NK-92 (cell line): ENCODE measurements around the gene NOL4L.

Experiments
- DNase-seq: peaks from one replicate; lab custom pipeline; 2025; ENCODE audit not compliant: unreplicated experiment; lab: John Stamatoyannopoulos, UW

Gene NOL4L

DNA sequence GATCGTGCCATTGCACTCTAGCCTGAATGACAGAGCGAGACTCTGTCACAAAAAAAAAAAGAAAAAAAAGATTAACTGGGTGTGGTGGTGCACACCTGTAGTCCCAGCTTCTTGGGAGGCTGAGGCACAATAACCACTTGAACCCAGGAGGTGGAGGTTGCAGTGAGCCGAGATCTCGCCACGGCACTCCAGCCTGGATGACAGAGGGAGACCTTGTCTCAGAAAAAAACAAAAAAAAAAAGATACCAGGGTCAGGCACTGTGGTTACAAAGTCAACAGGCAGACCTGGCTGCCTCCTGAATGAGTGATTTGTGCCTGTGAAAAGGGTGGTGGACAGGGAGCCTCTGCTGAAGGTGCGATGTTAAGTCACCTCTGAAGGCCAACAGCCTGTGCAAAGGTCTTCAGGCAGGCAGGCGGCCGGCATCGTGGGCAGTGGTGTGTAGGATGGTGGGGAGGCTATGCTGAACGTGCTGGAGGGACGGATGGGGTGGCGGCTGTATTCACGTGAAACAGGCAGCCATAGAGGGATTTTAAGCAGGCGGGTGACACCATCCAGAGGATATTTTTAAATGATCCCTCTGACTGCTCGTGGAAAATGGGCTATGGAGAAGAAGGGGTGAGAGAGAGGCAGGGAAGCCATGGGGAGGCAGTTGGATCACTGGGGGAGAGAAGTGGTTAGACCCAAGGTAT, 41.4 kb downstream of the NOL4L start:
- DNase-seq: no peak

DNA sequence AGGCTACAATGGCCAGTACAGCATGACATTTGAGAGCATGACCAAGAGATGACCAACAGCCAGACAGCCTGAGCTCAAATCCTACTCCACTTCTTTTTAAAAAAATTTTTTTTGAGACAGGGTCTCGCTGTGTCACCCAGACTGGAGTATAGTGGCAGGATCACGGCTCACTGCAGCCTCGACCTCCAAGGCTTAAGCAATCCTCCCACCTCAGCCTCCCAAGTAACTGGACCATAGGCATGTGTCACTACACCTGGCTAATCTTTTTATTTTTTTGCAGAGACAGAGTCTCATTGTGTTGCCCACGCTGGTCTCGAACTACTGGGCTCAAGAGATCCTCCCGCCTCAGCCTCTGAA, 42.9 kb downstream of the NOL4L start:
- DNase-seq: no peak

DNA sequence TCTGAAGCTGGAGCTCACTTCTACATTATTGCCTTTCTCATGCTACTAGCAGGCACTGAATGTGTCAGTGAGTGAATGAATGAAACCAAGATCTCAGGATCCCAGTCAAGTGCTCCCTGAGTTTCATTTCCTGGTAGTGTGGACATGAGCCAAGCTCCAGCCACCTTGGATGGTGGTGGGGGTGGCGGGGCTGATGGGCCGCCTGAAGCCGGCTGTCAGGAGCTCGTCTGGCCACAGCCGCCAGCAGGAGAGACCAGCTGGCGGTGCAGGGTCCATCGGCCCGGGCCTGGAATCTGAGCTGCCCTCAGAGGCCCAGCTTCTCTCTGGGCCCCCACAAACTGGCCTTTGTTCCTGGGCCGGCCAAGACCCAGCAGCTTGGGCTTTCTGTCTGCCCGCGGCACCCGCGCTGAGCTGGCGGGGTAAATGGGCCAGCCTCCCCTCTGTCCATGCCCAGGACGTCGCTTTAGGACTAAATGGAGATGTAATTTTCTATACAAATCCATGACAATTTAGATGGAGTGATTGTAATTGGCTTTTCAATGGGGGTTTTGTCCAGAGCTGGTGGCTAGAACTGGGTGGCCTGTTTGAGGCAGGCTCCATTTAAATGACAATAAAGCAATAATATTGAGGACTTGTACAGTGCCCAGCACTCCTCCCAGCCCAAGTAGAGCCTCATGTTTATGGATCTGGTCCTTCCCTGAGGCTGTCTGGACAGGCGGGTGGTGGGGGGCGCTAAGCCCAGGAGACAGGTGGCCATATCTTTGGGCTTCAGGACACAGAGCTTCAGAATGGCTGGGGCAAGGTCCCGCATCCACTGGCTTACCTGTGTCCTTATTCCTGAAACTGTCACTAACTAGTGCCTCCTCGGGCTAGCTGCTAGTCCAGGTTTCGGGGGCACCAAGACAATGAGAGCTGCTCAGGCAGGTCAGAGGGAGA, 43.5 kb downstream of the NOL4L start:
- DNase-seq: no peak

DNA sequence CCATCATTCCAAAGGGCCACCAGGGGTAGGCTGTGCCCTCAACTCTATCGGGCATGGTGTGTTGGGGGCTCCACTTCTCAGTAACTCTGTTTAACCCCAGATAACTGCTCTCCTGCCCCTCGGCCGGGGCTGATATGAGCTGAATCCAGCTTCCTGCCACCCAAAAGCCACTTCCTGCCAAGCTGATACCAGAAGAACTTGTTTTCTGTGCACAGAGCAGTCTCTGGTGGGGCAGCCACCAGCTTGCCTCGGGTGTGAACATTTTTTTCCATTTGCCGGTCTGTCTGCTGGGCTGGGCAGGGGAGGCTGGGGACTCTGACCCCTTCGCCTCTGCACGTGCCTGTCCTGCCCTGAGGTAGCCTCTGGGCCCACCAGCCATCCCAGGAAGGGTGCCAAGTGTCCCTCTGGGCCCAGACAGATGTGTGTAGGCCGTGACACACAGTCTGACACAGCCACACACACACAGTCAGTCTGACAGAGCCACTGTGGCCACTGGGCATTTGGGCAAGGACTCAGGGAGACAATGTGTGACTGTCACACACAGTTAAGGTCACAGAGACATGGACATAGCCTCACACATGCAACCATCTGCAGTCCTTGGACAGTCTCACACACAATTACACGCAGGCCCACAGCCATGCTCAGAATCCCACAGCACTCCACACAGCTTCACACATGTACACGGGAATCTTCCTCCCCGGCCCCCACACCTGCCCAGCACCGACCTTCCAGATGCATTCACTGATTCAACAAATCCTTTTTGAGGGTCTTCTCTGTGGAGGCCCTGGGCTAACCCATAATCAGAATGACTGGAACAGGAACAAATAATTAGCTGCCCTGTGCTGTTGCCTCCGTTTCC, 45.1 kb downstream of the NOL4L start:
- DNase-seq: no peak

DNA sequence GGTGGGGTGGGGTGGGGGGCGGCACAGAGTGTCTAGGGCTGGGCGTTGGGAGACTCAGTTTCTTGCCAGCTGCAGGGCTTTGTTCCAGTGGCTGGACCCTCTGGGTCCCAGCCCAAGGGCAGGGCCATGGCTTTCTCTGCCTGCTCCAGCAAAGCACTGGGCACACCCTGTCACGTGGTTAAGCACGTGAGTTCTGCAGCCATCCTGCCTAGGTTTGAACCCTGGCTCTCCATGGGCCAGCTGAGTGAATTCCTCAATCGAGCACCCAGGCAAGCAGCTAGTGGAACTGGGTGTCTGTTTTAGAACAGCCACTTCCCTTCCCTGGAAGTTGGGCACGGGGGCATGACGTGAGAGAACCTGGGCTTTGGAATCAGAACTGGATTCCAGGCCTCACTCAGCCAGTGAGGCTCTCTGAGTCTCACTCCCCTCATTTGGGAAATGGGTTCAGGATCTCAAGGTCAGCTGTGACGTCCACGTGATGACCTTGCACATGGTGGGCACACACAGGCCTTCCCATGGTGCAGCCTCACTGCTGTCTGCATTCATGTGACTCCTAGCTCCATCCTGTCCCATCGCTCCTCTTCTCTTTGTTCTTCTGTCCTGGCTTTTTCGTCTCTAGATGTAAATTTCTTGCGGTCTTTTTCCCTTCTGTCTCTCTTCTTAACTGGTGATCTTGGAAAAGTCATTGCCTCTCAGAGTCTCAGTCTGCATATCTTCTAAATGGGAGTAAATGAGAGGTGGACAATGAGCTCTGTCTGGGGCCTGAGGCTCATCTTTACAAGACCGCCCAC, 45.9 kb downstream of the NOL4L start:
- DNase-seq: no peak

DNA sequence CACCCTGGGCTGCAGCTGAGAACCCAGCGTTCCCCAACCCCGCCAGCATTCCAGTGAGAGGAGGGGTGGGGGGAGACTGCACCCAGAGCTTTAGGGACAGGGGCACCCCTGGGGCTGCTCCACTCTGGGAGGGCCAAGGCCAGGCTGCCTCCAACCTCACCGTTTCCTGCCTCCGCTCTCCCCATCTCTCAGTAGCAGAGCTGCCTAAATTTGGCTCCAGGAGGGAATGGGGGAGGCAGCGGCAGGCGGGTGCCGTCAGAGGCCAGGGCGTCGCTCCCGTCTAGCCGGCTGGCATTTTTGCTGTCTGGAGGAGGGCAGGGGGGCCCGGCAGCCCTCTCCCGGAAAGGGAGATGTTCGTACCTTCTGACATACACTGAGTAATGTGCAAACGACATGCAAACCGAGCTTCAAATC, 46.6 kb downstream of the NOL4L start:
- no peak for DNase-seq

DNA sequence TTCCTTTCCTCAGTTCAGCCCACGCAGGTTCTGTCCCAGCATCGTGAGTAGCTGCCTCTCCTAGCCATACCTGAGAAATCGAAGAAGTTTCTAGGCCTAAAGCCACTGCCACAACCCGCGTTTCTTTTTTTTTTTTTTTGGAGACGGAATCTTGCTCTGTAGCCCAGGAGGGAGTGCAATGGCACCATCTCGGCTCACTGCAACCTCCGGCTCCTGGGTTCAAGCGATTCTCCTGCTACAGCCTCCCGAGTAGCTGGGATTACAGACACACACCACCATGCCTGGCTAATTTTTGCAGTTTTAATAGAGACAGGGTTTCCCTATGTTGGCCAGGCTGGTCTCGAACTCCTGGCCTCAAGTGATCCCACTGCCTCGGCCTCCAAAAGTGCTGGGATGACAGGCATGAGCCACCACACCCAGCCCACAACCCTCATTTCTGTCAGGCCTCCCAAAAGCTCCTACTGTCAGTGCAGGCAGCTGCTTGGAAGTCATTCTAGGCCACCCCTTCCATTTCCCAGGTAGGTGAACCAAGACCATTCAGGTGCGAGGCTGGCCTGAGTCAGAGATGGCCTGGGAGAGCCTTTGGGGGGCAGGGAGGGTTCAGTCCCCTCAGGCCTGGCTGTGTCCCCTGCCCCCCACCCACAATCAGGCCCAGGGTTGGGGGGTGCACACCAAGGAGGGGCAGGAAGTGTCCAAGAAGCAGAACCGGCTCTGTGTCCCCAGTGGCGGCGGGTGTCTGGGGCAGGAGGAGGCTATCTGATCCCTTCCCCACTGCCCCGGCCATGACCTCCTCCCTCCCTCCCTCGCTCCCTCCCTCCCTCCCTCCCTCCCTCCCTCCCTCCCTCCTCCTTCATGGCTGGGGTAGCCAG, 47.2 kb downstream of the NOL4L start:
- DNase-seq: no peak

DNA sequence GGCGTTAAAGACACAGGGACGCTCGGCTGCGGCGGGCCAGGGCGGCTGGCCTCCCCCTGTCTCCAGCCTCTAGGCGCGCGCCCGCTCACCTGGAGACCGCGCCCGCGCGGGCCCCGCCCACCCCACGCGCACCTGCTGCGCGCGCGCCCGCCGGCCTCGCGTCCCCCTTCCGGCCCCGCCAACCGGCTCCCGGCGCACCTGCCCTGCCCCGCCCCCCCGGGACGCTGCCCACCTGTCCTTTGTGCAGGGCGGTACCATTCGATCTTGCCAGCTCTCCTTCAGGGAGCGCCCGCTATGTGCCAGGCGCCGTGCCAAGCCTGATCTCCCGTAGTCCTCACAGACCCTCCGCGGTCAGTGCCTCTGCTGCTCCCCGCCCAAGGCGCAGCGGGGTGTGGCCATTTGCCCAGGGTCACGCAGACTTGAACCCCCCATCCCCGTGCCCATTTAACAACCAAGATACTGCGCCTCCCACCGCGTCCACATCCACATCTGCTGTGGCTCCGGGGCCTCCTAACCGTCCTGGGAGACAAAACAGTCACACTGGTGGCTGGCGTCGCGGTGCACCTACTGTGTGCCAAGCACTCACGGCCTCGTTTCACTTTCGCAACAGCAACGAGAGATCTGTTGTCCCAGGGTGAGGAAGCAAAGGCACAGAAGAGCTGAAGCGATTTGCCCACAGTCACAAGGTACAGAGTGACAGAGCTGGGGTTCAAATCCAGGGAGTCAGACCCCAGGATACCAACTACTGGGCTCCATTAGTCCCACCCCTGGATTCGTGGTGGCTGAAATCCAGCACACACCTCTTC, 48.1 kb downstream of the NOL4L start:
- no peak for DNase-seq

DNA sequence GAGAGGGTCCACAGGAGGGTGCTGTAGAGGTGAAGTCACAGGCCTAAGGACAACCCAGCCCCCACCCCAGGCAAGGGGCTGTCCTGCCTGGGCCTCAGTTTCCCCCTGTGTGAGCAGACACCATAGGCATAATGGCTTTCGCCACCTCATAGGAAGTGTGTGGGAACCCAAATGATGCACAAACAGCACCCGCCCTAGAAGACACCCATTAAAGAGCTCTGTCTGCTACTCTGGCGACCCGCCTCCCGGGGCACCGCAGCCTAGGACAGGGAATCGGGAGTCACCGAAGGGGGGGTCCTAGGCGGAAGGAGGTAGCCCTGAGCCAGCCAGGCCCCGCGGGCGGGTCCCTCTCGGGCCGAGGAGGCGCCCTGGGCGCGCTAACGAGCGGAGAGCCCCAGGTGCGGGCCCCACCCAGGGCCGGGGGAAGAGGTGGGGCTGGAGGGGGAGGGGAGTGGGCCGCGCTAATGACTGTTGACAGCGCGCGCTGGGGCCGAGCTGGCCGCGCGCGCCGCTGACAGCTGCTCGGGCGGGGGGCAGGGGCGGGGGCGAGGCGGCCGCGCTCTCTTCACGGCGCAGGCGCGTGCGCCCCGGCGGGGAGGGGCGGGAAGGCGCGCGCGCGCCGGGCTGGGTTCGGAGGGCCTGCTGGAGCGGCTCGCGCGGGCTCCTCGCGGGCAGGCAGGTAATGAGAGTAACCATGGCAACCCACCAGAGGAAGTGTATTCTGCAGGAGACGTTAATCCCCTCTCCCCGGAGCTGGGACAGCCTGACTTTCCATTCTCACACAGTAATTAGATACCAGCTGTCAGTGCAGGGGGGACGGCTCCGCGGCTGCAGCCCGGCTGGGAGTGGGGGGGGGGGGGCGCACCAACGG, 48.9 kb downstream of the NOL4L start:
- DNase-seq: no peak

DNA sequence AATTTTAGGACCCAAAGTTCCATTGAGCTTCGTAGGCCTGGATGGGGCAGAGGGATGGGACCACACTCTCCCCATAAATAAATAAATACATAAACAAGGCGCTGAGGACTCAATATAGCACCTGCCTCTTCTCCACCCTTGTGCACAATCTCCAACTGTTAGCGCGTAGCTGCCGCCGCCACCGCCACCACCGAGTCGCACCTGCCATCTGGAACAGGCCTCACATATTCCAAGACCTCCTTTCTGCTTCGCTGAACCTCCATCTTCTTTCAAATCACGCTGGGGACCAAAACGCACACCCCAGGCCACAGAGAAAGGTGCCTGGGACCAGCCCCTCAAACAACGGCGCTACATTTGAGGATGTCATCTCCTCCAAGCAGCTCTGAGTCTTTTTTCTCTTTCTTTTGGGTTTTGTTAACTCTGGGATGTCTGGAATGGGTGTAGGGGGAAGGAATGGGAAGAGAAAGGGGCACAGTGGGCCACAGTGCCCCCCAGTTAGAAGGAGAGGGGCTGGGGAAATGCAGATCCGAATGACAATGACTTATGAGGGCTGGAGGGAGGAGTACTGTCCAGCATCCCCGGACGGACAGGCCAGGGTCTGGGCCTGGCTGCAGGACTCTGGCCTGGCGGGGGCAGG, 49.7 kb downstream of the NOL4L start:
- no peak for DNase-seq

DNA sequence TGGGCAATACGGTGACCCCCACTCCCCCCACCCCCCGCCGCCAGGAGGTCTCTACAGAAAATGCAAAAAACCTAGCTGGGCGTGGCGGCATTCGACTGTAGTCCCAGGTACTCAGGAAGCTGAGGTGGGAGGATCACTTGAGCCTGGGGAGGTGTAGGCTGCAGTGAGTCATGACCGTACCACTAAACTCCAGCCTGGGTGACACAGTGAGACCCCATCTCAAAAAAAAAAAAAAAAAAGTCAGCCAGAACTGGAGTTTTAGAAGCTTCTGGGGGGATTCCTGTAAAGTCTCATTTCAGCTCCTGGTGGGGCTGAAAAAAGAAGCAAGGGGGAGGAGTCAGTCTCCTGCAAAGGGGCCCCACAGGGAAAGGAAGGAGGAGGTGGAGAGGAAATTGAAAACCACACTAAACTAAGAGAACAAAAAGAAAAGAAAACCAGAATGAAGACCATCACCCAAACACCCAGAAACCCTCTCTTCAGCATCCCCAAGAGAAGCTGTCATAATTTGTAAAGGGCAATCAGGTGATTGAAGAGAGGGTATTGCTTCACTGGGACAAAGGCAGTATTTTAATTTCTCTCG, 50.4 kb downstream of the NOL4L start:
- no peak for DNase-seq

DNA sequence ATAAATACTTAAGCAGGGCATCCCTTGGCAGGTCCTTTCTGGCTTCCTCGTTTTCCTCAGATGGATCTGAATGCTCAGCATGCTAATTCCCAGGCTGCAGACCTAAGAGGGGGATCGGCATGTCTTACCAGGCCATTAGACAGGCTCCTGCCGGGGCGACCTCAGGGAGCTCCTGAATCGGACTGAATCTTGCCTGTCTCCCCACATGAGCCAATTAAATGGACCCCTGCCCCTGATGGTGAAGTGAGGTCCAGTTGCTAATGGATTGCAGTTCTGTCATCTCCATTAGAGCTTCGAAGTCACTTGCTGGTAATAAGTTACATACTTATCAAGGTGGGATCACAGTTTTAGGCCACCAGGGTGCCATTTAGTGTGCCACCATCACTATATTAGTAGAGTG, 51.4 kb downstream of the NOL4L start:
- no peak for DNase-seq

DNA sequence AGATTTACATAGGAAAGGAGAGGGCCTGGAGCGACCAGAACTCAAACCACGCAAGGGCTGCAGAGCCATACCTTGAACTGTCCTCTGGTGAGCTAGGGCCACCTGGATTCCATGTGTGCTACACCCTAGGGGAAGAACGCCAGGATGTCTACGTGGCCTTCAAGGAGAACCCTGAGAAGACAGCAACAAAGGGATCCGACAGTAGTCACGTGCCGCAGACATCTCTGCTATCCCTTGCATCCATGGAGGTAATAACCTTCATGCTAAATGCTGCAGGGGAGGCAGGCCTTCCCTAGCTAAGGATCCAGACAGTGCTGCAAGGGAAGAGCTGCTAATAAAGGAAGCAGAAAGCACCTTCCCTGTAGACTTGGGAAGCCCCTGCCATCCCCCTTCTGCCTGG, 52.9 kb downstream of the NOL4L start:
- no peak for DNase-seq

DNA sequence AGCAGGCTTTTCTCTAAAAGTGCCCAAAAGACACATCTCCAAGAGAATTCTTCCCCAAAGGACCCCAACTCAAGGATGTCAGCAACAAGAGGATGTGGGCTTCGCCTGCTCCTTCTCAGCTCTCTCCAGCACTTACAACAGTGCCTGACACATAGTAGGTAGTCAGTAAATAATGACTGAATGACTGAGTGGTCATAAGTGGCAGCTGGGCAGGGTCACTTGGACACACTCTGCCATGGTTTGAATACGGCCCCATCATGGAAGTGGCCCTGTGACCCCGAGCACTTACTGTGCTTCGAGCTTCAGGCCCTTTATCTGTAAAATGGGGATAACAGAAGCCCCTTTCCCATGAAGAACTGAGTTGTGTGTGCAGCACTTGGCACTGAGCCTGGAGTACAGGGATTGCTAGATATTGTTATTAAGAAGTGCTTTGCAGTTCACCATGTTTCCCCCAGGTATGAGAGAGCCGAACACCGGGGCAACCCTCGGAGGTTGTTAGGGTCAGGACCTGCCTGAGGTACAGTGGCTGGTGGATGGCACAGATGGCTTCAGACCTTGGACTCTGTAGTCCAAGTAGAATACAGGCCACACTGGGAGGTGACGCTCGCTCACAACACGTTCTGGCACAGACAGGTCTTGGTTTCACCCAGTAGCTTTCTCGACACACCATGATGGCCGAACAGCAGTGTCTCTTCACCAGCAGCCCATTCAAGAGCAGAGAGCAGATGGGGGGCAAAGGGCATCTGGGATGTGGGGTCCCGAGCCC, 56.0 kb downstream of the NOL4L start:
- no peak for DNase-seq

DNA sequence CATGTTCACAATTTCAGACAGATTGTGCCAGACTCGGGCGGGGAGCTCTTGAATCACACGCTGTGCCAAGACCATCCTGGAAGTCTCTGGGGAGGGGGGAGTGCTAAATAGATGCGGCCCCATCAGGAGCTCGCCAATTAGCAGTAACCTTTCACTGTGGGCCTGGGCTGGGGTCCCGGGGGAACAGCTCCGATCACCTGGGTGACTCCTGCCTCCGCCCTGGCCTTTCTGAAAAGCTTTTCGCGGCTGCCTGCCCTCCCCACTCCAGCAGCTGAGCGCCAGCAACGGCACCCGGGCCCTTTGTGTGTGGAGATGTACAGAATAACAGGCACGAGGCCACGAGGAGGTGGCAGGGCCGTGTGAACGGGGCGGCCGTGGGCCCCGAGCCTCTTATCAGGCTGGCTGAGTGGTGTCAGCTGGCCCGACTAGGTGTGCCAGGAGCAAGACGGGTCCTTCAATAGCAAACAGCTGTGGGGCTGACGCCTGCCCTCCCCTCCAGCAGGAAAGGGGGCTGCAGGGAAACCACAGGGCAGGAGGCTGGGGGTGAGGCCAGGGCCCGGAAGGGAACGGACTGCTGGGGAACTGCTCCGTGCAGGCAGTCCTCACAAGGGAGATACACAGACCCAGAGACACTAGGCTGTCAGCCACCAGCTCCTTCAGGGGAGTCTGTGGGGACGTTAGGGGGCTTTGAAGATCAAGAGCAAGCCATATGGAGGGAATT, 56.8 kb downstream of the NOL4L start:
- no peak for DNase-seq
